Neural progenitor cell (in vitro differentiated cells): ENCODE measurements around the gene CD160. TPM values are rescaled to one million over a fixed set of nuclear protein-coding genes. Genes with fewer than 3 reads are reported as not detected.

Source experiments
- DNase-seq: peaks from one replicate; pipeline ENCODE4 v3.0.0-alpha.2; 2016; ENCODE audit warnings: low spot score
- H2AFZ ChIP-seq: fragments of 200-600 bp; sonication (generic); replicated peaks from 2 replicates; pipeline ENCODE4 v1.6.1; 2016; ENCODE audit warnings: antibody characterized with exemption
- H3F3A ChIP-seq: fragments of 200-600 bp; sonication (generic); 2 replicates; pipeline ENCODE4 v1.6.1; 2016; ENCODE audit warnings: antibody characterized with exemption, low read depth
- H3K27ac ChIP-seq: fragments of 200-600 bp; sonication (generic); 2 replicates; pipeline ENCODE4 v1.5.1; 2016; ENCODE audit warnings: mild to moderate bottlenecking
- H3K27me3 ChIP-seq: fragments of 200-600 bp; sonication (generic); 2 replicates; pipeline ENCODE4 v1.6.1; 2016; ENCODE audit warnings: mild to moderate bottlenecking, moderate library complexity
- H3K36me3 ChIP-seq: fragments of 200-600 bp; sonication (generic); 2 replicates; pipeline ENCODE4 v1.5.1; 2016
- H3K4me1 ChIP-seq: fragments of 200-600 bp; sonication (generic); 2 replicates; pipeline ENCODE4 v1.6.1; 2016; ENCODE audit warnings: mixed run types
- H3K4me2 ChIP-seq: fragments of 200-600 bp; sonication (generic); 2 replicates; pipeline ENCODE4 v1.6.1; 2016
- H3K4me3 ChIP-seq: fragments of 200-600 bp; sonication (generic); 2 replicates; pipeline ENCODE4 v1.5.1; 2016
- H3K79me2 ChIP-seq: fragments of 200-600 bp; sonication (generic); 2 replicates; pipeline ENCODE4 v1.6.1; 2016; ENCODE audit warnings: low read depth
- H3K9ac ChIP-seq: fragments of 200-600 bp; sonication (generic); 2 replicates; pipeline ENCODE4 v1.6.1; 2016
- H3K9me3 ChIP-seq: fragments of 200-600 bp; sonication (generic); 2 replicates; pipeline ENCODE4 v1.5.1; 2016; ENCODE audit warnings: low read depth
- H4K20me1 ChIP-seq: fragments of 200-600 bp; sonication (generic); 2 replicates; pipeline ENCODE4 v1.6.1; 2016; ENCODE audit warnings: low read depth
- H3K27ac Mint-ChIP-seq: 3 replicates; pipeline ENCODE4 v1.8.0; 2021; ENCODE audit warnings: mixed read lengths
- H3K27me3 Mint-ChIP-seq: 2 replicates; pipeline ENCODE4 v1.8.0; 2022; ENCODE audit warnings: low read depth, mild to moderate bottlenecking, inconsistent platforms, moderate library complexity, mixed read lengths; ENCODE audit not compliant: insufficient read depth
- H3K36me3 Mint-ChIP-seq: 3 replicates; pipeline ENCODE4 v1.8.0; 2021; ENCODE audit warnings: mixed read lengths
- H3K4me1 Mint-ChIP-seq: 3 replicates; pipeline ENCODE4 v1.8.0; 2021; ENCODE audit warnings: mixed read lengths
- H3K4me3 Mint-ChIP-seq: 3 replicates; pipeline ENCODE4 v1.8.0; 2021; ENCODE audit warnings: mild to moderate bottlenecking, moderate library complexity, mixed read lengths
- H3K9me3 Mint-ChIP-seq: 3 replicates; pipeline ENCODE4 v1.8.0; 2020; ENCODE audit warnings: mixed read lengths
- CTCF ChIP-seq: fragments of 200-600 bp; sonication (generic); IDR thresholded peaks from 2 replicates; pipeline ENCODE4 v1.5.1; 2017; ENCODE audit warnings: antibody characterized with exemption, mild to moderate bottlenecking
- EZH2 ChIP-seq: fragments of 200-600 bp; sonication (generic); IDR thresholded peaks from 2 replicates; pipeline ENCODE4 v1.6.1; 2017; ENCODE audit warnings: antibody characterized with exemption, mild to moderate bottlenecking, moderate library complexity
- EZH2phosphoT487 ChIP-seq: fragments of 200-600 bp; sonication (generic); IDR thresholded peaks from 2 replicates; pipeline ENCODE4 v1.6.1; 2017; ENCODE audit warnings: antibody characterized with exemption
- total RNA-seq: library from RNA; depleted of rRNA; stranded (reverse); fragments of >200 nt; gene quantifications from 2 replicates; pipeline ENCODE4 v1.2.3, GENCODE V29; 2015; ENCODE audit warnings: low replicate concordance

The CD160 gene
- total RNA-seq, 1 donor from 2014 or later, result not detected

- no peaks in the 10 kb centered on the region for H3K27me3 ChIP-seq
- peaks cover 2% of the 10 kb centered on the region for H3K36me3 Mint-ChIP-seq
- no peak overlapping the region for H3K27ac ChIP-seq
- no peak overlapping the region for H3K4me3 Mint-ChIP-seq
- H3K4me1 Mint-ChIP-seq, result no peaks in the 10 kb centered on the region
- TF ChIP-seq EZH2phosphoT487 (no peak), CTCF (no peak), EZH2 (no peak)
- H3K9me3 Mint-ChIP-seq, result no peaks in the 10 kb centered on the region
- no peaks in the 10 kb centered on the region for H3K79me2 ChIP-seq
- H3K27ac Mint-ChIP-seq, result no peak overlapping the region
- no peaks in the 10 kb centered on the region for H3F3A ChIP-seq
- H4K20me1 ChIP-seq, result no peaks in the 10 kb centered on the region
- no peak overlapping the region for H3K4me3 ChIP-seq
- H2AFZ ChIP-seq, result no peak overlapping the region
- H3K4me2 ChIP-seq, result no peak overlapping the region
- no peak overlapping the region for H3K9ac ChIP-seq
- DNase-seq, result no peak
- H3K4me1 ChIP-seq, result no peaks in the 10 kb centered on the region
- no peaks in the 10 kb centered on the region for H3K27me3 Mint-ChIP-seq
- no peaks in the 10 kb centered on the region for H3K9me3 ChIP-seq
- H3K36me3 ChIP-seq, result no peaks in the 10 kb centered on the region
These were observed 16.9 kb downstream of the CD160 start for GRCh38 chr1:145736191-145736590.

- Mint-ChIP-seq H3K4me3 (no peak overlapping the region), H3K4me1 (no peaks in the 10 kb centered on the region), H3K9me3 (no peaks in the 10 kb centered on the region), H3K27ac (no peak overlapping the region), H3K27me3 (no peaks in the 10 kb centered on the region), H3K36me3 (peaks cover 15% of the 10 kb centered on the region)
- no peak overlapping the region for H3K4me2 ChIP-seq
- peaks cover 3% of the 10 kb centered on the region for H3K36me3 ChIP-seq
- H3K4me1 ChIP-seq, result no peaks in the 10 kb centered on the region
- H3K79me2 ChIP-seq, result no peaks in the 10 kb centered on the region
- H3K27ac ChIP-seq, result no peak overlapping the region
- no peak overlapping the region for H3K9ac ChIP-seq
- no peak for DNase-seq
- H3K4me3 ChIP-seq, result no peak overlapping the region
- H3F3A ChIP-seq, result no peaks in the 10 kb centered on the region
- no peaks in the 10 kb centered on the region for H4K20me1 ChIP-seq
- H3K27me3 ChIP-seq, result no peaks in the 10 kb centered on the region
- no peak overlapping the region for H2AFZ ChIP-seq
- no peaks in the 10 kb centered on the region for H3K9me3 ChIP-seq
- TF ChIP-seq CTCF, result no peak
- no peak for TF ChIP-seq EZH2phosphoT487
- TF ChIP-seq EZH2, result no peak
These were observed 21.0 kb downstream of the CD160 start for GRCh38 chr1:145740269-145740668.

GRCh38 chr1:145747398-145748247, 28.3 kb downstream of the CD160 start:
- Mint-ChIP-seq H3K9me3 (no peaks in the 10 kb centered on the region), H3K36me3 (peaks cover 19% of the 10 kb centered on the region)
- H2AFZ ChIP-seq, result no peak overlapping the region

More at GRCh38 chr1:145747398-145748247, 28.3 kb downstream of the CD160 start:
- no peaks in the 10 kb centered on the region for H3K9me3 ChIP-seq
- no peaks in the 10 kb centered on the region for H3K27me3 ChIP-seq
- peaks cover 8% of the 10 kb centered on the region for H3K36me3 ChIP-seq
- no peaks in the 10 kb centered on the region for H4K20me1 ChIP-seq
- no peaks in the 10 kb centered on the region for H3F3A ChIP-seq
- Mint-ChIP-seq H3K27ac (no peak overlapping the region), H3K27me3 (no peaks in the 10 kb centered on the region), H3K4me1 (peaks cover 4% of the 10 kb centered on the region), H3K4me3 (no peak overlapping the region)
- H3K4me2 ChIP-seq, result no peak overlapping the region
- TF ChIP-seq EZH2 (no peak), CTCF (no peak), EZH2phosphoT487 (no peak)
- no peak for DNase-seq
- no peak overlapping the region for H3K4me3 ChIP-seq
- H3K79me2 ChIP-seq, result no peaks in the 10 kb centered on the region
- H3K4me1 ChIP-seq, result no peaks in the 10 kb centered on the region
- no peak overlapping the region for H3K9ac ChIP-seq
- H3K27ac ChIP-seq, result no peak overlapping the region
